NCI-H1694 (cell line): Measurements from ENCODE around the gene MRPL58.
"Not testable (repeated sequence)": the region's sequence is repeated elsewhere in the genome, so short reads cannot be mapped to it uniquely, and the experiment has no call there.

Source experiments
- DNase-seq: peaks from one replicate; lab custom pipeline; 2025; lab: John Stamatoyannopoulos, UW

MRPL58 gene

DNA sequence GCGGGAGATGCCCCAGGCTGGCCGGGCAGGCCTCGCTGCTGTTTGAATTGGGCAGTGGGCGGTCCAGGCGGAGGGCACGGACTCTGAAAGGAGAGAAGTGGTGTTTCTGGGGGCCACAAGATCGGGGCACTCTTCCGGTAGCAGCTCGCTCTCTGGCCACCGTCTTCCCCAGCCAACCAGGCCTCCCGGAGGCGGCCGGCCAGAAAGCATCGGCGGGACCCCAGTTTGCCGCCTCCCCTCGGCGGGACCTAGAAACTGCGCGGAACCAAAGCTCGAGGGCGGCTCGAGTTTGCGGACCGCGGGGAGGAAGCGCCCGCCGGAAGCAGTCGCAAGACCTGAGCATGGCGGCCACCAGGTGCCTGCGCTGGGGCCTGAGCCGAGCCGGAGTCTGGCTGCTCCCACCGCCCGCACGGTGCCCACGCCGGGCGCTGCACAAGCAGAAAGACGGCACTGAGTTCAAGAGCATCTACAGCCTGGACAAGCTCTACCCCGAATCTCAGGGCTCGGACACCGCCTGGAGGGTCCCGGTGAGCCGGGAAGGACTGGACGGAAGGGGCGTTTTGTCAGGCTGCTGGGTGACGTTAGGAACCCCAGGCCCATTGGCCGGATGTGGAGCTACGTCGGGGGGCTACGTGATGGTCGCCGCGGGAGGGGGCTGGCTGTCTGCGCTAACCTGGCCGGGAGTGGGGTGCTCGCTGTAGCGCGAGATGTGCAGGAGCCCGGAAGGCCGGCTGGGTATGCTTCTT is at the start of gene MRPL58:
MRPL58 (plus strand) TSS at position 325 of the 746 bp plus-strand sequence; CDS start at position 342, 17 bp downstream.
- peak; percentile 50 for DNase-seq

DNA sequence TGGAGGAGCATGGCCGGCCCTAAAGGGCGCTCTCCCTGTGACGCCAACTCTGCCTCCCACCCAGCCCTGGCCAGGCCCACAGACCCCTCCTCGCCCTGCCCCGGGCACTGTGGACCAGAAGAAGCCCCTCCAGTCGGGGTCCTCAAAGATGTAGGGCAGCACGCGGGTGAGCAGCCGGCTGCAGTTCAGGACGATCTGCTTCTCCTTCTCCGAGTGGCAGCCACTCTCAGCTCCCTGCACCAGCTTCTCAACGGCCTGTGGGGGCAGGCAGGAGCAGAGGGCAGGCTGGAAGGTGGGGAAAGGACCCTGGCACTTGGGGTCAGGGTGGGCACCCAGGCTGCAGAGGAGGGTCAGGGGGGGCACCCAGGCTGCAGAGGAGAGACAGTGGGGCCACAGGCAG is 48.8 kb upstream of the MRPL58 start:
- DNase-seq, result no peak

DNA sequence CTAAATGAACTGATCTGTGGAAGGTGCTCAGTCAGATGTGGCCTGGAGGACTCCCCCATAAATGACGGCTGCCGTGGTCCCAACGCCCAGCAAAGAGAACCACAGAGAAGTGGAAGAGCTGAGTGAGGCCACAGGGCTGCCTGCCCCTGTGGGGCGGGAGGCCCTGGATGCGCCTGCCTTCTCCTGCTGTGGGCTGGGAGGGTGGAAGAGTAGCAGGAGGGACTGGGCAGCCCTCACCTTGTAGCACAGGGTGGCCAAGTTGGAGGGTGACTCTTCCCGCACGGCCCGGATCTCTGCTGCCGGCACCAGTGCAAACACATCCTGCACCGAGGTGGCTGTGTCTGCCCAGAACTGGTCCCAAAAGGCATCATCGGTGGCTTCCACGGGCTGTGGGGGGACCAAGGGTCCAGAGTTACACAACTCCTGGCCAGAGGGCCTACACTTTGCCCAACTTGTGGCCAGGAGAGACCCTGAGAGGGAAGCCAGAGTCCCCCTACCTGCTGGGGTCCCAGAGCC is 48.2 kb upstream of the MRPL58 start:
- no peak for DNase-seq

DNA sequence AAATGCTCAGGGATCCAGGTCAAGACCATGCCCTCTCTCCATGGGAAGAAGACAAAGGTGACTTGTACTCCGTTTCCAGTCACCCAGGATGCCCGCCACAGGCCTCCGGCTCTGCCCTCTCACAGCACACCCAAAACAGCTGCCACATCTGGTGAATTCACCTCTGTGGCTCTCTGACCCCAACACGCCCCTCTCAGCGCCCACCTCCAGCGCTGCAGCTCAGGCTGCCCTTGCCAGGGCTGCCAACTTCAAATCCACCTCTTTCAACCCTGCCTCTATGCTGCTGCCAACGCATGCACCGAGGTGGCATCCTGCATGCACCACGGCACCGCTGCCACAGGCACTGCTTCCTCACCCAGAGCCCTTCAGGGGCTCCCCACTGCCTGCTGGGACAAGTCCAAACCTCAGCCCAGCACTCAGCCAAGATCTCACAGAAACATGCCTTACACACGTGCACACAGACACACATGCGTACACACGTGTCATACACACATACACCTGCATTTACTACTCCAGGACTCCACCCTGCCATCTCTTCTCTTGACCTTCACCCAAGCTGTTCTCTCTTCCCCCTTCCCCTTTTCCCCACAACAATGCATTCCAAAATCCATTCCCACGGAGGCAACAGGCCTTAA is 47.4 kb upstream of the MRPL58 start:
- no peak for DNase-seq

DNA sequence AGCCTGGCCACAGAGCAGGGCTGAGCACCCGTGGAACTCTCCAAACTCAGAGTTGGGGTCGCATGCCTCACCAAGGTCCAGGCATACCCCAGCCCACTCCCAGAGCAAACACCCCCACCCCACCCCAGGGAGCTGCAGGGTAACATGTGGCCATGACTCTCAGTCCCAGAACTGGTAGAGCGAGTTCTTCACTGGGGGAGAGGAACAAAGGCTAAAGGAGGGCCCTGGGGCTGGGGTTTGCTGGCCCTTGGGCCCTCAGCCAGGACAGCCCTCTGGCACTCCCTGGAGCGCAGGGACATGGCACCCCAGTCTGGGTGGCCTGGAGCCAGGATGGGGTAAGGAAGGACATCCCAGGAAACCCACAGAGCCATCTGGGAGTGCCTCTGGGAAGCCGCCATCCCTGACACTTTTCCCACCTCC is 44.1 kb upstream of the MRPL58 start:
- no peak for DNase-seq

DNA sequence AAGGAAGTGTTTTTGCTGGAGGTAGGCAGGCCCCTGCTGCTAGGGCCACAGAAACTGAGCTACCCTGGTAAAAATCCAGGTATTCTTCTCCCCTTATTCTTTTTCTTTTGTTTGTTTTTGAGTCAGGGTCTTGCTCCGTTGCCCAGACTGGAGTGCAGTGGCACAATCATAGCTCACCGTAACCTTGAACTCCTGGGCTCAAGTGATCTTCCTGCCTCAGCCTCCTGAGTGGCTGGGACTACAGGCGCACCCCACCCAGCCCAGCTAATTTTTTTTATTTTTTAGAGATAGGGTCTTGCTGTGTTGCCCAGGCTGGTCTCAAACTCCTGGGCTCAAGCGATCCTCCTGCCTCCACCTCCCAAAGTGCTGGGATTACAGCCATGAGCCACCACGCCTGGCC is 43.0 kb upstream of the MRPL58 start:
- DNase-seq, result not testable (repeated sequence)

DNA sequence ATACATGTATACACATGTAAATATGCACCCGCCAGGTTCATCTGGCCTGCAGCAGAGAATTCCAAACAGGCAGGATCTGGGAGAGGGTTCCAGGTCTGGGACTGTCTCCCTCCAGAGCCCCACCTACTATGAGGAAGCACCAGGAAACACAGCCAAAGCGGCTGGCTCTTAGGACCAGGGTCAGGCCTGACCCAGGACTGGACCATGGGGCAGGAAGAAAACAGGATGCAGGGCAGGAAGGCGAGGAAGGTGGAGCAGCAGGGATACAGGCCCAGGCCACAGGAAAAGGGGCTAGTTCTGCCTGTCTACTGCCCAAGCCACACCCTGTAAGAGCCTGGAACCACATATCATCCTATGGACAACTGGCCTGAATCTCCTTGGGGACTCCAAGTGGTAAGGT is 42.1 kb upstream of the MRPL58 start:
- no peak for DNase-seq

DNA sequence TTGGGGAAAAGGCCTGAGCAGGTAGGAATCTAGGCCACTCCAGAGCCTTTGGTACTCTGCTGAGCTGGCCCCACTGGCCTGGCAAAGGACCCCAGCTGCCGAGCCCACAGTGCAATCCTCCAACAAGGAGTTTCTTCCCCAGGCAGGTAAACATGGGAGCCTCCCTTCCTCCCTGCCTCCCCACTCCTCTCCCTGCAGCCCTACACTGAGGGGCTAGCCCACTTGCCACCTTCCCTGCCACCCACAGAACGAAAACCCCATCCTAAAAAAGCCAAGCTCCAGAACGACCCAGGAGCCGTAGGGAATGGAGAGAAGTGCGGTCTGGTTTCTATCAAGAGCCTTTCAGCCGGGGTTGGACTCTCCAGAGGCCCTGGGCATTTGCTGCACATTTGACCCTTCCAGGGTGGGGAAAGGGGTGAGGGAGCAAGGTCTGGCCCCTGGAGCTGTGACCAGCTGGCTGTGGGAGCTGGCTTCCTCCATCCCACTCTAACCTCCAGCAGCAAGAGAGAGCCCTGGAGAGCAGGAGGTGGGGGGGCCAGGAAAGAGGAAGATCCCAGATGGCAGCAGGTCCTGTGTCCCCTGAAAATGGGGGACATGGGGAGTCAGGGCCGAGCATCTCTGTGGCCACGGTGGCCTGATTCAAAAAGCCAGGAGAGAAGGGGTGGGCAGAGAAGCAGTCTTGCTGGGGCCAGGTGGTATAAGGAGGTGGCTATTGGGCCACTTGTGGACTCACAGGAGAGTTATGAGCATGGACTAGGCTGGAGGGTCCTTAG is 41.2 kb upstream of the MRPL58 start:
- no peak for DNase-seq

DNA sequence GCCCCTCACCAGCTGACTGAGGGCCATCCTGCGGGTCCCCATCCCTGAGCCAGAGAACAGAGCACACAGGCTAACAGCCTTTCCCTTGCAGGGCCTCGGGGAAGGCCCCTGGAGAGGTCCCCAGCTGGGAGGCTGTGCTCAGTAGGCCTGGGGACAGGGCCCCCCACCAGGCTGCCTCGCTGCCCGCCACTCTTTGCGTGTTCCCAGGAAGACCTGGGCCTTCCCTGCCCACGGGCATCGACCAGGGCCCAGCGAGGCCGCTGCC is 40.7 kb upstream of the MRPL58 start:
- DNase-seq, result no peak

DNA sequence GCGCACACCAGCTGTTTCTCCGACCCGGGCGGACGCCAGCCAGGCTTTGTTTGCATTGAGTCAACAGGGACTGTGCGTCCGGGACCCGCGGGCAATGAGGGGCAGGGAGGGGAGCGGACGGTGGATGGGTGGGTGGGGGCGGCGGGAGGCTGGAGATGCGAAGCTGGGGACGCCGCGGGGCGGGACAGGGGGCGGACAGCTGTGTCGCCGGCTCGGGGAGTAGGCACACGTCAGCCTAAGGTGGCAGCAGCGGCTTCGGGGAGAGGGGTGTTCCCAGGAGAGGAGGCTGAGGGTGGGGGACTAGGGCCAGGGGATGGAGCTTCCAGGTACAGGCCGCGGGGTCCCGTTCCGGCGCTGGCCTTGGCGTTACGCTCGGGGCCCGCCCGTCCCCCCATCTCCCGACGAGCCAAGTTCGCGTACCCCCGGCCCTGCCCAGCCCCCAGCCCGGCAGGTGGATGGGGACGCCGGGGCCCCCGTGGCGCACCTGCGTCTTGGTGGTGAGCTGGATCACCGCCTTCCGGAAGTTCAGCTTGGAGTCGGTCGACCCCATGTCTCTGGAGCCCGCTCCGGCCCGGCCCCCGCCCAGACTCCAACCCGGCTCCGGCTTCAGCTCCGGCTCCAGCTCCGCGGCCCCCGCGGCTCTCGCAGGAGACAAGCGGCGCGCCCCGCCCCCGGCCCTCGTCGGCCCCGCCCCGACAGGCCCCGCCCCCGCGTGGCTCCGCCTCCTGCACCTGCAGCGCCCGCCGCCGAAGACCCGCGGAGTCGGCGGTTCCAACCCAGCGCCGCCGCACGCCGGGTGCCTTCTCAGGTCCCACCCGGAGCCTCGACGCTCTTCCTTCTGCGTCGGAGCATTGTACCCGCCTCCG is 40.1 kb upstream of the MRPL58 start, which contains the start of gene HID1:
HID1 (minus strand) TSS at position 653 of the 866 bp plus-strand sequence; CDS start at position 550, 103 bp downstream.
- DNase-seq, result no peak

DNA sequence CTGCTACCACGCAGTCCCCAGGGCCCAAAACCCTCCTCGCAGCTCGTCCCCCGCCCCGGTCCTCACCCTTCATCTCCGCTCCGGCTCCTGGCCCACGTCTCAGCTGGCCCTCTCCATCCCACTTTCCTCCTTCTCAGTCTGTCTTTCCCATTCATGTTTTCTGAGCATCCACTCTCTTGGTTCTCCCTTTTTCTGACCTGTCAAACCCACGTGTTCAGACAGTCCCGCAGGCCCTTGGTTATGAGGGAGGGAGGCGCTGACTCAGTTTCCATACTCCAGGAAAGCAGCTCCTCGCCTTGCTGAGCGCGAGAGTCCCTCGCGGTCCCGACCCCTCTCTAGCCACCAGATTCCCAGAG is 39.5 kb upstream of the MRPL58 start:
- DNase-seq, result no peak

DNA sequence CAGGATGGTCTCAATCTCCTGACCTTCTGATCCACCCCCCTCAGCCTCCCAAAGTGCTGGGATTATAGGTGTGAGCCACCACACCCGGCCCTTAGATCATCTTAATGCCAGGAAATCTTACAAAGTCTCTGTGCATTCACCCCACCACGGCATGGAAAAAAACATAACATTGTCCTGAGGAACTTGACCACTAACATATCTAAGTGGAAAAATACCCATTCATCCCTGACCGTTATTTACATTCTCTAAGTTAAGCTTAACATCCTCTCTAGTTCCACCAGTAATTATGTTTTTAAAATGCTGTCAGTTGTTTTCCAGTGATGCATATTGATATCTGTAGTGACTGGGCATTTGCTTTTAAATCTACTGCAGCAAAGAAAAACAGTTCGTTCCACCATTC is 36.5 kb upstream of the MRPL58 start:
- no peak for DNase-seq

DNA sequence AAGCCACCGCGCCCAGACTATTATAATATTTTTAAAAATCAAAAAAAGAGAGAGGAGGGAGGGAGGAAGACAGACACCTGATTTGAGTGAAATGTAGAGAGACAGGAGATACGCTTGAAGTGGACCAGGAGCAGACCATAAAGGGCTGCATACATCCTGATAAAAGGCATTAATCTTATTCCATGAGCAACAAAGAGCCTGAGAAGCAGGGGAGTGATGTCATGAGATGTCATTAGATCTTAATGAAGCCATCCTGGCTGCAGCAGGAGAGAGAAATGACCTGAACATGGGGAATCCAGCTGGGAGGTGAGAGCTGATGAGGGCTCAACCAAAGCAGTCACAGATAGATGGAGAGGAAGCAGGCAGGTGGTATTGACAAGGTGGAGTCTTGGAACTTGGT is 34.7 kb upstream of the MRPL58 start:
- DNase-seq, result no peak

DNA sequence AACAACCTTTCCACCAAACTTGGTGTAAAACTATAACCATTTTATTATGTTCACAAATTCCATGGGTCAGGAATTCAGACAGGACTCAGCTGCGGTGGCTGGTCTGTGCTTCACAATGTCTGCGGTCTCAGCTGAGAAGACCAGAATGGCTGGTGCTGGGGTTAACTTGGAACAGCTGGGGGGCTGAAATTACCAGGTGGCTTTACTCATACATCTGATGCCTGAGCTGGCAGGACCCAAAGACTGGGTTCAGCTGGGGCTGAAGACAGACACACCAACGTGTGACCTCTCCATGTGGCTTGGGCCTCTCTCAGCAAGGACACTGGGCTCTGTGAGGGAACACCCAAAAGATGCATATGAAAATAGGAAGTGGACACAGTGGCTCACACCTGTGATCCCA is 34.2 kb upstream of the MRPL58 start:
- DNase-seq, result no peak

DNA sequence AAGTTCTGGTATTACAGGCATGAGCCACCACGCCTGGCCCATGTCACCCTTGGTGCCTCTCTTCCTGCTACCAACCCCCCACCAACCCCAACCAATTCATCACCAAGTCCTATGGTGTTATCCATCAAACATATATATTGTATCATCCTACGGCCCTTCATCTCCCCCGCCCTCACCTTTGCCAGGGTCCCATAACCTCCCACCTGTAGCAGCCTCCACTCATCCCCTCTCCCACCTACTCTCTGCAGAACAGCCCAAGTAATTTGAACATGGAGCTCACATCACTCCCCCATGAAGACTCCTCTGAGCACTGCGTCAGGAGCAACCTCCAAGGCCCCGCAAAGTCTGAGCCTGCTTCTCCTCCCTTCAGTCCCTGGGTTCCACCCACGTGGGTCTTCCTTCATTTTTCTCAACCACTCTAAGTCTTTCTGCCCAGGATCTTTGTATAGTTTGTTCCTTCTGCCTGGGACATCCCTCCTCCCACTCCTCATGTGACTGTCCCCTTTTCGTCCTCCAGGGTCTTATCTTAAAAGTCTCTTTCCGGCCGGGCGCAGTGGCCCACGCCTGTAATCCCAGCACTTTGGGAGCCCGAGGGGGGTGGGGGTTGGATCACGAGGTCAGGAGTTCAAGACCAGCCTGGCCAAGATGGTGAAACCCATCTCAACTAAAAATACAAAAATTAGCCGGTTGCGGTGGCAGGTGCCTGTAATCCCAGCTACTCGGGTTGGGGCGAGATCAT is 32.9 kb upstream of the MRPL58 start:
- DNase-seq, result no peak

DNA sequence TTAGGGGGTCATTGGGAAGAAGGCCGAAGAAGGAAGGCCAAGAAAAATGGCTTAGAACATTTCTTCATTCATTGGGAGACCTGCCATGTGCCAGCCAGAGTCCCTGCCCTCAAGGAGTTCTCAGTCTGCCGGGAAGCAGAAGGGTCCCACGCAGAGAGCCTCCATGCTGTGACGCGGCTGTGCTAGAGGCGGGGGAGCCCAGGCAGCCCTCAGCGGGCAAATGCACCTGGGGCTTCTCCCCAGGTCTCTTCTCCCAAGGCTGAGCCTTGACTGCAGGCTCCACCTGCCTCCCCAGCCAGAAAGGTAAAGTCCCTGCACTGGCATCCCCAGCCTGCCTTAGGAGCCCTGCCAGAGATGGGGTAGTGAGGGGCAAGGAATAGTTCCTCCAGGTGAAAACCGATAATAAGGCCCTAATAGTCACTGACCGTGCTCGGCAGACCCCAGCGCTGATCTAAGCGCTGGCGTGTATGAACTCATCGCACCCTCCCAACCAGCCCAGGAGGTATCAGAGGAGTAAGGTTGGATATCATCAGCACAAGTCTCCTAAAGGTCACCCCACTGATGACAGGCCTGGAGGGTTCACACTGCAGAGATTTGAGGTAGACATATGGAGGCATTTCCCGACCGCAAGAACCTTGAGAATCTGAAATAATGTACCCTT is 31.0 kb upstream of the MRPL58 start:
- no peak for DNase-seq

DNA sequence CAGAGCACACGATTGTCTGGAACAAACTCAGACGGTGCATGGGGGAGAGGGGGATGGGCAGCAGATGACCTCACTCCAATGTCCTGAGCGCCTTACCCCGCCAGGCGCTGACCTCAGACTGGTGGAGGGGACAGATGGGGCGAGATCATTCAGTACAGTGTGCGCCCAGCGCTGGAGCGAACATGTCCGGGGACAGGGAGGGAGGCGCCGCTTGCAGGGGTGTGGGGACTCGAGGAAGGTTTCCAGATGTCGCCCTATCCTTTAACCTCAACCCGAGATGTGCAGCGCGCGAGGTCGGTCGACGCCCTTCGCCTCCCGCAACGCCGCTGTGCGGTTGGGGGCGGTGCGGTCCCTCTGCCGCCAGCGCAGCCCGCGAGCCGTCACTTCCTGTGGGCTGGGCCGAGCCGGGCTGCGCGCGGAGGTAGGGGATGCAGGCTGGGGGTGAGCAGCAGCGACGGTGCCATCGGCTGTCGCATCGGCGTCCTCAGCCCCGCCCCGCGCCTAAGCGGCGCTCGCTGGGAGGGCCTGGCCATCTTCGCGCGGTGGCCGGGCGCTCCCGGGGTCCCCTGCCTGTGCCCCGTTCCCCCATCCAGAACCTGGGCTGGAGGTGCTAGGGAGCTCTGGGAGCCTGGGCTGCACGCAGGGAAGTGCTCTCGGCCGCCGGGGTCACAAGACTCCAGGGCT is 30.3 kb upstream of the MRPL58 start:
- peak; percentile 49 for DNase-seq

DNA sequence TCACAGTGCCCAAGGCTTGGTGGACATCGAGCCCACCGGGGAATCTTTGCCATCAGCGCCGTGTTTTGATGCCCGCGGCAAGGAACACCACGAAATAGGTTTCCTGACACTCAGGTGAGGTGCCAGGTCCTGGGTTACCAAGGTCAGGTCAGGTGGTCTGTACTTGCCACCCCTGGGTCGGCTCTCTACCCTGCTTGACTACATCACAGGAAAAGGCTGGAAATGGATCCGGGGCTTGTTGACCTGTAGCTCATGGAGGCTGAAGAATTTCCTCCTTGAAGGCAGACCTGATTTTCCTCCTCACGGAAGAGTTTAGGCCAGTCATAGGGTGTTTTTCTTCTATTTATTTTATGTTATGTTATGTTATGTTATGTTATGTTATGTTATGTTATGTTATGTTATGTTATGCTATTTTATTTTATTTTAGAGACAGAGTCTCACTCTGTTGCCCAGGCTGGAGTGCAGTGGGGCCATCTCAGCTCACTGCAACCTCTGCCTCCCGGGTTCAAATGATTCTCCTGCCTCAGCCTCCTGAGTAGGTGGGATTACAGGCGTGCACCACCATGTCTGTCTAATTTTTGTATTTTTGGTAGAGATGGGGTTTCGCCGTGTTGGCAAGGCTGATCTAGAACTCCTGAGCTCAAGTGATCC is 29.7 kb upstream of the MRPL58 start:
- not testable (repeated sequence) for DNase-seq

DNA sequence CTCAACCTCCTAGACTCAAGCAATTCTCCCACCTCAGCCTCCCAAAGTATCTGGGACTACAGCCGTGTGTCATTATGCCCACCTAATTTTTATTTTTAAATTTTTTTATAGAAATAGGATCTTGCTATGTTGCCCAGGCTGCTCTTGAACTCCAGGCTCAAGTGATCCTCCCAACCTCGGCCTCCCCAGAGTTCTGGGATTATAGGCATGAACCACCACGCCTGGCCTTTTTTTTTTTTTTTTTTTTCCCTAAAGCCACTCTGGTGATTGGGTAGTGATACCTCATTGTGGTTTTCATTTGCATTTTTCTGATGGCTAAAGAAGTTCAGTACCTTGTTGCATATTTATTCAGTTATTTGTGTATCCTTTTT is 26.3 kb upstream of the MRPL58 start:
- DNase-seq, result no peak

DNA sequence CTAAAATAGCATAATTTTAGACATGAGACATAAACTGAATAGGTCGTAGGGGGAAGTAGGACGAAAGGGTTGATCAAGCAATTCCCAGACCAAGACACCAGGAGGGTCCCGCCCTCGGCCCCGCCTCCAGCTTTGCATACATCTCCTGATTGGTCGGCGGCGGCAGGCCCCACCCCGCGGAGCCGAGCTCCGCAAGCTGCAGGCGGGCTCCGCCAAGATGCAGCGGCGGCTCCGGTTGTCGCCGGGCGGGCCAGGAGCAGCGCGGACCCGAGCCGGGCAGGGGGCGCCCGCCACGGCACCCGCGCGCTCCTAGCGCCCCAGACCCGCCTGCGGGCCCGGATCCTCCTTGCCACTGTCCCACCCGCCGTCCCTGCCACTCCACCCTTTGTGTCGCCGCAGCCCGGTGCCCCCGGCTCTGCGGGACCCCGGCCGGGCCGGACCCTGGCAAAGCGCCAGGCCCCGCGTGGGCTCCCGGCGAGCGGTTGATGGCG is 25.0 kb upstream of the MRPL58 start, which contains the start of gene CDR2L:
CDR2L (plus strand) TSS at position 215 of the 491 bp plus-strand sequence. CDS start 412 bp downstream, outside the sequence.
- peak; percentile 89 for DNase-seq
